Activated T-helper 1 cell treated with anti-CD3 and anti-CD28 coated beads, Interleukin-12 subunit alpha, Interleukin-12 subunit beta, Interleukin-2, Interleukin-4 antibody, amounts not matched to agents 30 ng/mL and 10 ng/mL and 1 ng/mL, durations not matched to agents 14 hours and 24 hours and 36 hours (primary cell): ENCODE data around the gene C2. TPM values are rescaled to one million over a fixed set of nuclear protein-coding genes. Genes with fewer than 3 reads are reported as not detected.
"Not testable (repeated sequence)": the region's sequence is repeated elsewhere in the genome, so short reads cannot be mapped to it uniquely, and the experiment has no call there.

Source experiments
- DNase-seq: peaks from one replicate; pipeline ENCODE4 v3.0.0; 2021; ENCODE audit warnings: low spot score
- H3K27ac Mint-ChIP-seq: one replicate; pipeline ENCODE4 v1.8.0; 2021; ENCODE audit warnings: mild to moderate bottlenecking, mixed read lengths
- H3K27me3 Mint-ChIP-seq: one replicate; pipeline ENCODE4 v1.8.0; 2022; ENCODE audit warnings: mild to moderate bottlenecking, moderate library complexity, mixed read lengths; ENCODE audit not compliant: insufficient read depth
- H3K36me3 Mint-ChIP-seq: one replicate; pipeline ENCODE4 v1.8.0; 2021; ENCODE audit warnings: low read depth, mixed read lengths
- H3K4me1 Mint-ChIP-seq: one replicate; pipeline ENCODE4 v1.8.0; 2021; ENCODE audit warnings: low read depth, mixed read lengths
- H3K4me3 Mint-ChIP-seq: one replicate; pipeline ENCODE4 v1.8.0; 2021; ENCODE audit warnings: mild to moderate bottlenecking, moderate library complexity, mixed read lengths
- H3K9me3 Mint-ChIP-seq: one replicate; pipeline ENCODE4 v1.8.0; 2021; ENCODE audit warnings: mixed read lengths
- intact Hi-C: fragments of 100-400 bp; cut with micrococcal nuclease; formaldehyde crosslinking; loops from one replicate; pipeline ENCODE4 v1.15.1; 2024
- total RNA-seq: library from RNA; stranded (reverse); gene quantifications from 2 replicates; pipeline ENCODE4 v1.2.3, GENCODE V29; 2022

The C2 gene
- total RNA-seq, 1 donor from 2014 or later: 1.6 TPM

DNA sequence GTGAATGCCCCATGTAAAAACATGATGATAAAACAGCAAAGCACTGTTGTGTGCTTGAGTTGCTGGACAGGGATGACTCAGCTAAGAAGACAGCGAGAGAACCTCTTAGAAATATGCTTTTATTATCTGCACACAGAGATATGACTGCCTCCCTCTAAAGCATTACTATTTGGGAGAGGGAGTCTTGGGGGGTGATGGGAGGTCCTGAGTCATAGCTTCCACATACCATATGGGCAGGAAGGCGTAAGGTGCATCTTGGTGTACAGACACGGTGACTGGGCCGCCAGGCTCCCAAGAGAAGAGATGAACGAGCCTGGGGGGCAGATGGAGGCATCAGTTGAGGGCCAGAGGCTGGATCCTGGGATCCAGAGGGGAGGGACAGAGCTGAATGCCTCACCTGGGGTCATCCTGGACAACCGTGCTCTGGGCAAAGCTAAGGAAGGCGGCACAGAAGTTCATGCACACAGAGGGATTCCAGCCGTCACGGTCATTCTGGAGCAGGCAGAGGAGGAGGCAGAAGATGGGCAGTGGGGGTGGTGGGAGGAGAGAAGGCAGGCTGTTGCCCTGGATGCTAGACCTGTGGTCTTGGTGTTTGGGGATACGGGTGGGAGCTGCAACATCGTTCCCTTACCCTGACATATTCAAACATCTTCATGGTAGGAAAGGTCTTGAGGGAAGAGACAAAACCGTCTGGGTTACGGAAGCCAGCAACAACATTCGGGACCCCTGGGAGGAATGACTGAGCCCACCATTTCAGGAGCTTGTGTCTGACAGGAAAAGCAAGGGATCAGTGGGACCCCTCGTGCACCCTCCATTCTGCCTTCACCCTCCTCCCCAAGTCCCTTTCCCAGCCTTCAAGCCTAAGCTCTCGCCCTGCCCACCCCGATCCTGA lies 42.4 kb downstream of the C2 start:
- Mint-ChIP-seq H3K4me1 (peaks cover 36% of the 10 kb centered on the region), H3K36me3 (peaks cover 36% of the 10 kb centered on the region), H3K9me3 (no peaks in the 10 kb centered on the region), H3K27ac (peak overlapping the region; percentile 100), H3K27me3 (no peaks in the 10 kb centered on the region), H3K4me3 (peak overlapping the region; percentile 80)
- intact Hi-C loops: loop anchor here (2.0 to 10.0 kb wide), 2 partner anchors 67 to 1305 kb away; partner anchors contain the start of genes B3GALT4, RPS18, VPS52 and ZBTB12
- DNase-seq: no peak

DNA sequence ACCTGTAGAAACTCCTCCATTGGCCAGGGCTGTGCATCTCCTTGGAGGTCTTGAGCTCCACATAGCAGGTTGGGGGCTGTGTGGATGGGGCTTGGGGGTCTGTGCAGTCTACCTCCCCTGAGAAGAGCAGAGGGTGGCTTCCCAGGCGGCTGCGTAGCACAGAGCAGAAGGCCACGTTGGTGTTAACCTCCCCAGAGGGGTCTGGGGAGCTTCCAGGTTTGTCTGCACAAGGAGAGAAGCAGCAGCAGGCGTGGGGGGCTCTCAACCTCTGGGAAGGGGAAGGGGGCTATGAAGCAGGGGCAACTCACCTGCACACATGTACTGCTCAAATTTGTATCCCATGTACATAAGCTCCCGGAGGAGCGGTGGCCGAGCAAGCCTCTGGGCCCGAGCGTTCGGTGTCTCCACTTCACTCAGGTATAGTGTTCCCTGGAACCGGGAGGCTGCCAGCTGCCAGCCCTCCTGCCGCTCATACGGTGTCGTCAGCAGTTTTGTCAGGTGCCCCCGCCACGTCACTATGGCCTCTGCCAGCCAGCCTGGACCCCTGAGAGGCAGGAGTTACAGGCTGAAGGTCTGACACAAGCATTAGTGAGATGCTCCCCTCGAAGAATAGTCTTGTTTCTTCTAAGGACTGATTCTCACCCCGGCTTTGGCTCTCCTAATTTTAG lies 43.2 kb downstream of the C2 start:
- H3K27ac Mint-ChIP-seq: peak overlapping the region; percentile 100
- no peak for DNase-seq
- peak overlapping the region; percentile 80 for H3K4me3 Mint-ChIP-seq
- H3K36me3 Mint-ChIP-seq: peaks cover 31% of the 10 kb centered on the region
- H3K9me3 Mint-ChIP-seq: no peaks in the 10 kb centered on the region
- intact Hi-C loops: loop anchor here (1.0 to 10.0 kb wide), 3 partner anchors 68 to 1304 kb away; partner anchors contain the start of genes B3GALT4, BAG6, RPS18 and VPS52
- H3K27me3 Mint-ChIP-seq: no peaks in the 10 kb centered on the region
- H3K4me1 Mint-ChIP-seq: peaks cover 34% of the 10 kb centered on the region

DNA sequence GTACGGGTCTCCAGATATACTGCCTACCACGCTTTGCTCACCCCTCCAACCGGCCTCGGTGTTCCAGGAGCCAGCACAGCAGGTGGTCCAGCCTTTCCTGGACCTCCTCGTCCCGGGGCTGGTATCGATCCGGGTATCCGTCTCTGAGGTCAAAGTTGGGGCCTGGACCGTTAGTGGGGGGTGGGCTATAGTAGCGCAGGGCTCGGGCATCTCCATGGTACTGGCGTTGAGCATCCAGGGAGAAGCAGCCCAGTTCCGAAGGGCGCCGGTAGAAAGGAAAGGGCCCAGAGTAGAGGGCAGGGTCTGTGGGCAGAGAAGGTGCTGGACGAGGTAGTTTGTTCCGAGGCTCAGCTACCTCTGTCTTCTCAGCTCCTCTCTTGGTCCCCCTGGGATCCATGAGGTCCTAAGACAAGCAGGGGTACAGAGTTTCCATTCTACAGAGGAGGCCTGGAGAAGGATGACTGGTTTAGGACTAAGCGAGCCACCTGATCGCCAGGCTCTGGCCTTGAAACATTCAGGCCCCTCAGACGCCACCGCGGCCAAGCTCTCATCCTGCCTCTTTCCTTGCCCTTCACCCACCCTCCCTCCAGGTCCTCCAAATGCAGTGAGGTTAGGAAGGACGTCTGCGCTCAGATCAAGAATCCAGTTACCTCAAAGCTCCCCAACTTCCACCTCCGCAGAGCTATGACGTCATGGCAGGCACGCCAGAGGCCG lies 43.9 kb downstream of the C2 start:
- H3K4me1 Mint-ChIP-seq: peaks cover 34% of the 10 kb centered on the region
- H3K27ac Mint-ChIP-seq: peak overlapping the region; percentile 100
- no peaks in the 10 kb centered on the region for H3K27me3 Mint-ChIP-seq
- H3K9me3 Mint-ChIP-seq: no peaks in the 10 kb centered on the region
- intact Hi-C loops: loop anchor here (1.0 to 10.0 kb wide), 3 partner anchors 69 to 1303 kb away; partner anchors contain the start of genes B3GALT4, BAG6, RPS18 and VPS52
- H3K36me3 Mint-ChIP-seq: peaks cover 29% of the 10 kb centered on the region
- H3K4me3 Mint-ChIP-seq: peak overlapping the region; percentile 80
- no peak for DNase-seq

DNA sequence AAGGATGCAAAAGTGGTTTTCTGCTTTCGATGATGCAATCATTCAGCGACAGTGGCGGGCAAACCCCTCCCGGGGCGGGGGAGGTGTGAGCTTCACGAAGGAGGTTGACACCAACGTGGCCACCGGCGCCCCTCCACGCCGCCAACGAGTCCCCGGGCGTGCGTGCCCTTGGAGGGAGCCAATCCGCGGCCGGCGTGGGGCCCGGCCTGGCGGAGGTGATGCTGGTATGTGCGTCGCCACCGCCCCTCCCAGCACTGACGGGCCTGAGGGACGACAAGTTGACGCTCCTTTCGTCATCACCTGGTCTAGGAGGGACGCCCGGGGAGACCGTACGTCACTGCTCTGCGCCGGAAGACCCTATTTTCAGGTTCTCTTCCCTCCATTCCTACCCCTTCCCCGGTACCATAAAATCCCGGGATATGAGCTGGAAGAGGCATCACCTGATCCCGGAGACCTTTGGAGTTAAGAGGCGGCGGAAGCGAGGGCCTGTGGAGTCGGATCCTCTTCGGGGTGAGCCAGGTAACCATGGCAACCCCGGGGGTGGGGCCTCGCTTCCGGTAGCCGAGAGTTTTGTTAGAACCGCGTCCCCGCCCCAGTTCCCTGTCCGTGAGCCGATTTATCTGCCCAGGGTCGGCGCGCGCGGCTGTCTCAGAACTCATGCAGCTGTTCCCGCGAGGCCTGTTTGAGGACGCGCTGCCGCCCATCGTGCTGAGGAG lies 44.6 kb downstream of the C2 start, which contains the start of gene DXO:
Gene DXO (minus strand): TSS at position 146 of the 716 bp plus-strand sequence. CDS start 463 bp downstream, outside the sequence.
- intact Hi-C loops: loop anchor here (1.0 to 10.0 kb wide), 4 partner anchors 13 to 1303 kb away; partner anchors contain the start of genes B3GALT4, BAG6, RPS18 and SKIC2
- peaks cover 29% of the 10 kb centered on the region for H3K36me3 Mint-ChIP-seq

DNA sequence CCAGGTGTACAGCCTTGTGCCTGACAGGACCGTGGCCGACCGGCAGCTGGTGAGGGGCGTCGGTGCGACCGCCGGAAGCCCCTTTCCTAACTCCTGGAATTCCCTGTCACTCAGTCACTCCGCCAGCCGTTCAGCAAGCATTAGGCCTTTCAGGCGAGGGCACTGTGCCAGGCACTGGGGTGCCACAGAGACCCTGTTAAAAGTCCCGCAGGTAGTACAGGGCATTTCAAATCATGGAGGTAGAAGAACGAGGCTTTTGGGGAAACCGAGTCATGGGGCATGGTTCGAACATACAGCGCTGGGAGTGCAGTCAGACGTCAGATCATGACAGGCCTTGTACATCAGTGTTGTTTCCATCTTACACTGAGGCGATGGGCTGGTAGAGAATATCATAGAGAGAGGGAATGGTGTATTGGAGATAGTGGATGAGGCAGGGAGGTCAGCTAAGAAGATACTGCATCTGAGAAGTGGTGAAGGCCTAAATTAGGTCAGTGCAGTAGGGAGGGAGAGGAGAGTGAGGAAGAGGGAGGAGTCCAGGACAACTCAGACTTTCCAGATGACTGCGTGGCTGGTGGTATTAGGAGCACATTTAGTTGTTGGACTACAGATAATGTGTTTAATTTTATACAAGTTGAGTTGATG lies 45.3 kb downstream of the C2 start:
- H3K9me3 Mint-ChIP-seq: no peaks in the 10 kb centered on the region
- intact Hi-C loops: loop anchor here (1.0 to 10.0 kb wide), 2 partner anchors 14 to 1302 kb away; partner anchors contain the start of genes B3GALT4, RPS18, SKIC2 and VPS52
- H3K27ac Mint-ChIP-seq: peak overlapping the region; percentile 100
- peaks cover 23% of the 10 kb centered on the region for H3K36me3 Mint-ChIP-seq
- peak overlapping the region; percentile 80 for H3K4me3 Mint-ChIP-seq
- H3K27me3 Mint-ChIP-seq: no peaks in the 10 kb centered on the region
- DNase-seq: no peak
- H3K4me1 Mint-ChIP-seq: peaks cover 34% of the 10 kb centered on the region

More for the DNA sequence above, 44.6 kb downstream of the C2 start, which contains the start of gene DXO:
- Mint-ChIP-seq H3K4me1 (peaks cover 34% of the 10 kb centered on the region), H3K4me3 (peak within 1 kb of the TSS; percentile 80), H3K27ac (peak within 1 kb of the TSS; percentile 100), H3K9me3 (no peaks in the 10 kb centered on the region), H3K27me3 (no peaks in the 10 kb centered on the region)
- peak; percentile 97 for DNase-seq

DNA sequence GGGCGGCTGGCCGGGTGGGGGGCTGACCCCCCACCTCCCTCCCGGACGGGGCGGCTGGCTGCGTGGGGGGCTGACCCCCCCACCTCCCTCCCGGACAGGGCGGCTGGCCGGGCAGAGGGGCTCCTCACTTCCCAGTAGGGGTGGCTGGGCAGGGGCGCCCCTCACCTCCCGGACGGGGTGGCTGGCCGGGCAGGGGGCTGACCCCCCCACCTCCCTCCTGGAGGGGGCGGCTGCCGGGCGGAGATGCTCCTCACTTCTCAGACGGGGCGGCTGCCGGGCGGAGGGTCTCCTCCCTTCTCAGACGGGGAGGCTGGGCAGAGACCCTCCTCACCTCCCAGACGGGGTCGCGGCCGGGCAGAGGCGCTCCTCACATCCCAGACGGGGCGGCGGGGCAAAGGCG lies 48.5 kb downstream of the C2 start:
- not testable (repeated sequence) for H3K9me3 Mint-ChIP-seq, H3K27me3 Mint-ChIP-seq, H3K27ac Mint-ChIP-seq, DNase-seq, H3K4me3 Mint-ChIP-seq
- Mint-ChIP-seq H3K36me3 (peaks cover 11% of the 10 kb centered on the region), H3K4me1 (peaks cover 21% of the 10 kb centered on the region)
- intact Hi-C loops: loop anchor here (10.0 kb wide), 1 partner anchor 1299 kb away; the partner anchor contains the start of genes B3GALT4, RPS18 and VPS52

DNA sequence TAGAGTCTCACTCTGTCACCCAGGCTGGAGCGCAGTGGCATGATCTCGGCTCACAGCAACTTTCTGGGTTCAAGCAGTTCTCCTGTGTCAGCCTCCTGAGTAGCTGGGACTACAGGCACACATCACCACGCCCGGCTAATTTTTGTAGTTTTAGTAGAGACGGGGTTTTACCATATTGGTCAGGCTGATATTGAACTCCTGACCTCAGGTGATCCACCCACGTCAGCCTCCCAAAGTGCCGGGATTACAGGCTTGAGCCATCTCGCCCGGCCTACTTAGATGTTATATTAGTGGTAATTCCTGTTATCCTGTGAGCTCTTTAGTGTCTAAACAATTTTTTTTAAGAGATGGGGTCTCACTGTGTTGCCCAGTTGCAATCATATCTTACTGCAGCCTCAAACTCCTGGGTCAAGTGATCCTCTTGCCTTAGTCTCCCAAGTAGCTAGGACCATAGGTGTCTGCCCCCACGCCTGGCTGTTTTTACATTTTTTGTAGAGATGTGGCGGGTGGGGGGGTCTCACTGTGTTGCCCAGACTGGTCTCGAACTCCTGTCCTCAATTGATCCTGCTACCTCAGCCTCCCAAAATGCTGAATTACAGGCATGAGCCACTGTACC lies 50.4 kb downstream of the C2 start:
- H3K27me3 Mint-ChIP-seq: no peaks in the 10 kb centered on the region
- H3K9me3 Mint-ChIP-seq: no peaks in the 10 kb centered on the region
- intact Hi-C loops: loop anchor here (10.0 kb wide), 1 partner anchor 1297 kb away; the partner anchor contains the start of genes B3GALT4, RPS18 and VPS52
- H3K4me1 Mint-ChIP-seq: peaks cover 17% of the 10 kb centered on the region
- no peak overlapping the region for H3K27ac Mint-ChIP-seq
- no peak overlapping the region for H3K4me3 Mint-ChIP-seq
- peaks cover 9% of the 10 kb centered on the region for H3K36me3 Mint-ChIP-seq
- DNase-seq: no peak

DNA sequence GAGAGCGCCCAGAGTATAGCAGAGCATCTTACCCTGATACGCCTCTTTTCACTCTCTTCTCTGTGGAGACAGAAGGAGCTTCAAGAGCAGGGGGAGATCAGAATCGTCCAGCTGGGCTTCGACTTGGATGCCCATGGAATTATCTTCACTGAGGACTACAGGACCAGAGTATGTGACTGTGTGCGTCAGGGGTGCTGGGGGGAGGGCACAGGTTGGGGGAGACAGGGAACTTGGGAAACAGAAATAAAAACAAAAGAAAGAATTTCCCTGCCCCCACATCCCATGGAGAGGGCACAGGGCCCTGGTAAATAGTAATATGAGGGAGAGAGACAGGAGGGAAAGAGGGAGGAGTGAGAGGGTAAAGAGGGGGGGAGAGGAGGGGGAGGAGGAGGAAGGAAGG lies 51.3 kb downstream of the C2 start:
- no peaks in the 10 kb centered on the region for H3K27me3 Mint-ChIP-seq
- peaks cover 8% of the 10 kb centered on the region for H3K4me1 Mint-ChIP-seq
- peak overlapping the region; percentile 67 for H3K27ac Mint-ChIP-seq
- intact Hi-C loops: loop anchor here (10.0 kb wide), 1 partner anchor 1296 kb away; the partner anchor contains the start of genes B3GALT4, RPS18 and VPS52
- no peak for DNase-seq
- H3K4me3 Mint-ChIP-seq: no peak overlapping the region
- H3K9me3 Mint-ChIP-seq: no peaks in the 10 kb centered on the region
- H3K36me3 Mint-ChIP-seq: peaks cover 4% of the 10 kb centered on the region

DNA sequence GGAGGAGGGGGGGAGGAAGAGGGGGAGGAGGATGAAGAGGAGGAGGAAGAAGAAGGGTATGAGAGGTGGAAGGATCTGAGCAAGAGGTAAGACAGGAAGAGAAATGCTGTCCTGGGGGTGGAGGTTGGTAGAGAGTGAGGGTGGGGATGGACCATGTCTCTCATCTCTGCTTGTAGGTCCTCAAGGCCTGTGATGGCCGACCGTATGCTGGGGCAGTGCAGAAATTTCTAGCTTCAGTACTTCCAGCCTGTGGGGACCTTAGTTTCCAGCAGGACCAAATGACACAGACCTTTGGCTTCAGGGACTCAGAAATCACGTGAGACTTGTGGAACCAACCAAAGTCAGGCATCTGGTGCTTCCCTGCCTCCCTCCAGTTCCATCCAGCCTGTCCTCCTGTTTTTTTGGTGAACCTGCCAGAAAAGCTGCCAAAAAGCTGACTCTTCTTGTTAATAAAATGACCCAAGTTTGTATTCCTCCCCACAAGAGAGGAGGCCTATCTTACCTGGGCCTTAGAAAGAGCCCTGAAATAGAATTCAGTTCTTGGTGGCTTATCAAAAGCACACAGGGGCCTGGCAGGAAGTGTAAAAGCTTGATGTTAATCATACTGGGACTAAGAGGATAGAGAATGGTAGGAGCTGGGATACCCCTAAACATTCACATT lies 51.9 kb downstream of the C2 start:
- Mint-ChIP-seq H3K9me3 (no peaks in the 10 kb centered on the region), H3K4me3 (no peak overlapping the region), H3K27me3 (no peaks in the 10 kb centered on the region), H3K4me1 (peaks cover 3% of the 10 kb centered on the region), H3K27ac (peak overlapping the region; percentile 65), H3K36me3 (peaks cover 4% of the 10 kb centered on the region)
- no peak for DNase-seq
- intact Hi-C loops: loop anchor here (10.0 kb wide), 1 partner anchor 1295 kb away; the partner anchor contains the start of genes B3GALT4, RPS18 and VPS52

DNA sequence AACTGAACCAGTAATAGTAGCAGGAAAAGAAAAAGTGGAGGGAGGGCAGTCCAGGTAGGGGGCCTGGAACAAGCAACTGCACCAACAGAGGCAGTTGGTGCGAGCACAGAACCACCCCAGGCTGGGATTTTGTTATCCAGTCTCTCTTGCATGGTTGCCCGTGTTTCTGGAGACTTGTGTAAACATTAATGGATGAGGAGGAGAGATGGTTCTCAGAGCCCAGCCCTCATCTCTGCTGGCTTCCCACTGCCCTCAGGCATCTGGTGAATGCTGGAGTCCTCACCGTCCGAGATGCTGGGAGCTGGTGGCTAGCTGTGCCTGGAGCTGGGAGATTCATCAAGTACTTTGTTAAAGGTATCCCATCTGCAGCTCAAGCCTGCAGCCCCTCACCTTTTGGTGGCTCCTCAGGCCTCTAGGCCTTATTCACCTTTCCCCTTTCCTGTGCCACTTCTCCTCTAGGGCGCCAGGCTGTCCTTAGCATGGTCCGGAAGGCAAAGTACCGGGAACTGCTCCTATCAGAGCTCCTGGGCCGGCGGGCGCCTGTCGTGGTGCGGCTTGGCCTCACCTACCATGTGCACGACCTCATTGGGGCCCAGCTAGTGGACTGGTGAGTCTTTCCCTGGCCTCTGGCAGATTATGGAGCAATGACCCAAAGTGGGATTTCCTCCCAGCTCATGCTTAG lies 52.8 kb downstream of the C2 start:
- DNase-seq, H3K36me3 Mint-ChIP-seq, H3K4me1 Mint-ChIP-seq, H3K4me3 Mint-ChIP-seq, H3K27ac Mint-ChIP-seq, intact Hi-C loops, H3K9me3 Mint-ChIP-seq, H3K27me3 Mint-ChIP-seq: not testable (repeated sequence)
